Neural crest cell (in vitro differentiated cells): ENCODE measurements around the gene CNTN5. TPM values are rescaled to one million over a fixed set of nuclear protein-coding genes. Genes with fewer than 3 reads are reported as not detected.
A peak's percentile ranks its signal among the peaks of the same experiment; 100 is the strongest.

Source experiments
- DNase-seq: peaks from one replicate; pipeline ENCODE4 v3.0.0; 2021; ENCODE audit warnings: low read depth, mixed read lengths, low spot score
- H3K27ac Mint-ChIP-seq: one replicate; pipeline ENCODE4 v1.8.0; 2021; ENCODE audit warnings: mild to moderate bottlenecking, mixed read lengths; ENCODE audit not compliant: unreplicated experiment
- H3K27me3 Mint-ChIP-seq: 2 replicates; pipeline ENCODE4 v1.8.0; 2021; ENCODE audit warnings: low read depth, mild to moderate bottlenecking, mixed read lengths
- H3K36me3 Mint-ChIP-seq: 2 replicates; pipeline ENCODE4 v1.8.0; 2021; ENCODE audit warnings: low read depth, mild to moderate bottlenecking, mixed read lengths
- H3K4me1 Mint-ChIP-seq: 2 replicates; pipeline ENCODE4 v1.8.0; 2021; ENCODE audit warnings: mixed read lengths
- H3K4me3 Mint-ChIP-seq: one replicate; pipeline ENCODE4 v1.8.0; 2021; ENCODE audit warnings: mild to moderate bottlenecking, mixed read lengths
- H3K9me3 Mint-ChIP-seq: 2 replicates; pipeline ENCODE4 v1.8.0; 2021; ENCODE audit warnings: mixed read lengths
- total RNA-seq: library from RNA; stranded (reverse); gene quantifications from 2 replicates; pipeline ENCODE4 v1.2.1, GENCODE V29; 2021
- TF ChIP-seq, protein P1 (sequence below): fragments of 200-600 bp; sonication (generic); conservative IDR thresholded peaks from 2 replicates; pipeline ENCODE4 v1.5.0; 2021; ENCODE audit warnings: antibody characterized with exemption, mild to moderate bottlenecking

Gene CNTN5
- total RNA-seq, 1 donor from 2014 or later, result not detected

DNA sequence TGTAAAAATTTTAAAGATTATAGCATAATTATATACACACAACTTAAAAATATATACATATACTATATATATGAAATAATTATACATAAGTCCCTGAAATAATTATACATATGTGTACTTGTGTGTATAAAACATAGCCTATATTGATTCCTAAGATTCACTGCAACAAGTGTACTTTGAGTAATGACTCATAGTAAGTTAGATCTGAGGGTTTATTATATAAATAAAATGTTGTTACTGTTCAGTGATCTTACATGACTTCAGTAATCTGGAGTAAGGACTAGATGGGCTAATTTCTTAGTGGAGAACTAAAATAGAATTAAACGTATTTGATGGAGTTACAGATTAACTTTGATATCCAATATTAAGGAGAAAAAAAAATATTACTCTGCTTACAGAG, 350.5 kb downstream of the CNTN5 start:
- peaks cover 19% of the 10 kb centered on the region for H3K4me1 Mint-ChIP-seq

DNA sequence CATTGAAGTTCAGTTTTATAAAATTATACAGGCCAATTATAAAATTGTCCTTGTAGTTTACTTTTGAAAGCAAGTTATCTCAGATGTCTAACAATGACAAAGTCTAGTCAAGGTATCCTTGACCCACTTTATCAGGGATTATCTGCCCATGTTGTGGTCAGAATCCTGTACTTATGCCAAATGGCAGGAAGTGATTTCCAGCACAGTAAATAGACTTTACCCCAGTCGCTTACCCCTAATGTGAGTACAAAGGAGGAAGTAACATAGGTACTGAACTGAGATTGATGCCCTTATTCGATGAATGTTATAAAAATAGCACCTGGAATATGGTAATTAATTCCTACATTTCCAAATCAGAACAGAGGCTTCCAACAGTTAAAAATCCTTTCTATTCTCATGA, 355.7 kb downstream of the CNTN5 start:
- H3K9me3 Mint-ChIP-seq, result peaks cover 3% of the 10 kb centered on the region
- no peaks in the 10 kb centered on the region for H3K27me3 Mint-ChIP-seq
- TF ChIP-seq, protein P1, sequence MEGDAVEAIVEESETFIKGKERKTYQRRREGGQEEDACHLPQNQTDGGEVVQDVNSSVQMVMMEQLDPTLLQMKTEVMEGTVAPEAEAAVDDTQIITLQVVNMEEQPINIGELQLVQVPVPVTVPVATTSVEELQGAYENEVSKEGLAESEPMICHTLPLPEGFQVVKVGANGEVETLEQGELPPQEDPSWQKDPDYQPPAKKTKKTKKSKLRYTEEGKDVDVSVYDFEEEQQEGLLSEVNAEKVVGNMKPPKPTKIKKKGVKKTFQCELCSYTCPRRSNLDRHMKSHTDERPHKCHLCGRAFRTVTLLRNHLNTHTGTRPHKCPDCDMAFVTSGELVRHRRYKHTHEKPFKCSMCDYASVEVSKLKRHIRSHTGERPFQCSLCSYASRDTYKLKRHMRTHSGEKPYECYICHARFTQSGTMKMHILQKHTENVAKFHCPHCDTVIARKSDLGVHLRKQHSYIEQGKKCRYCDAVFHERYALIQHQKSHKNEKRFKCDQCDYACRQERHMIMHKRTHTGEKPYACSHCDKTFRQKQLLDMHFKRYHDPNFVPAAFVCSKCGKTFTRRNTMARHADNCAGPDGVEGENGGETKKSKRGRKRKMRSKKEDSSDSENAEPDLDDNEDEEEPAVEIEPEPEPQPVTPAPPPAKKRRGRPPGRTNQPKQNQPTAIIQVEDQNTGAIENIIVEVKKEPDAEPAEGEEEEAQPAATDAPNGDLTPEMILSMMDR, result no peak
- no peak overlapping the region for H3K27ac Mint-ChIP-seq
- H3K4me1 Mint-ChIP-seq, result peaks cover 5% of the 10 kb centered on the region
- no peaks in the 10 kb centered on the region for H3K36me3 Mint-ChIP-seq
- no peak overlapping the region for H3K4me3 Mint-ChIP-seq
- DNase-seq, result no peak

More for the DNA sequence above, 350.5 kb downstream of the CNTN5 start:
- H3K36me3 Mint-ChIP-seq, result no peaks in the 10 kb centered on the region
- DNase-seq, result no peak
- no peaks in the 10 kb centered on the region for H3K27me3 Mint-ChIP-seq
- H3K27ac Mint-ChIP-seq, result no peak overlapping the region
- TF ChIP-seq, protein P1, result no peak
- no peak overlapping the region for H3K4me3 Mint-ChIP-seq
- peaks cover 3% of the 10 kb centered on the region for H3K9me3 Mint-ChIP-seq

DNA sequence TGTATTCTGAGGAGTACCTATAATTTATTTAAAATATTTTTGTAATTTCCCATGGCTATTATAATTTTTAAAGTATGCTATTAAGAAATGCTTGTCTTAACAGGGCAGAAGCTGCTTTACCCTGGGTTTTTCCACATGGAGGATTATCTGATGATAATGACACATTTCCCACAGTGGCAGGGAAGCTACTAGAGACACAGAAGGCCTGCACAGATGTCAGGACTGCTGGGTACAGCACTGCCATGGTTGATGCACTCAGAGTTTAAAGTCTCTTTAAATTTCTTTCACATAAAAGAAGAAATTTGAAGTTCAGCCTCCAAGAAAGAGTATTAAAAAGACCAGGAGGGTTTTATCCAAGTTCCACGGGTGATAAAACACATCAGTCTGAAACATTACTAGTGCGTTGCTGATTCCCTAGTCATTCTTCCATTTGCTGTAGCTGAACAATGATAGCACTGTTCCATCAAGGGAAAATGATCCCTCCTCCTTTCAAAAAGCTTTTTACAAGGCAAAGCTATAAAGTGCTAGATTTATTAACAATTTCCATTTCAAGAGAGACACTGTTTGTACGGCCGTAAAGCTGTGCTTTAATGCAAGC, 363.0 kb downstream of the CNTN5 start:
- TF ChIP-seq, protein P1, result no peak
- no peaks in the 10 kb centered on the region for H3K36me3 Mint-ChIP-seq
- no peak for DNase-seq
- H3K4me1 Mint-ChIP-seq, result peaks cover 27% of the 10 kb centered on the region
- no peak overlapping the region for H3K4me3 Mint-ChIP-seq
- H3K27ac Mint-ChIP-seq, result peak overlapping the region; percentile 50
- H3K27me3 Mint-ChIP-seq, result no peaks in the 10 kb centered on the region
- no peaks in the 10 kb centered on the region for H3K9me3 Mint-ChIP-seq

DNA sequence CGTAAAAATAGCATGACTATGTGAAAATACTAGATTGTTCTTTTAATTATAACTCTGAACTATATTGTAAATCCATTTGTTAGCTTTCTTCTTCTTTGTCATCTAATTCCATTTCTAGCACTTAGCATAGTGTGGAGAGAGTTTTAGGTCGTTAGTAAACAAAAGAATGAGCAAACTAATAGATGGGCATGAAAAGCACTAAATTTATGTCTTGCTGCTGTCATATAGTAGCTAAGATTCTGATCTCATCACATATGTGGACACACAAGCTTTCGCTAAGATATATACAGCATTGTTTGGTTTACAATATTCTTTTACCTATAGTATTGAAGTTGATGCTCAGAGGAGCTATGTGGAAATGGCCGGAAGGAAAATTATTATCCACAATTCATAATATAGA, 370.5 kb downstream of the CNTN5 start:
- Mint-ChIP-seq H3K27ac (no peak overlapping the region), H3K4me3 (no peak overlapping the region), H3K4me1 (no peaks in the 10 kb centered on the region), H3K36me3 (no peaks in the 10 kb centered on the region), H3K27me3 (no peaks in the 10 kb centered on the region), H3K9me3 (peaks cover 3% of the 10 kb centered on the region)
- TF ChIP-seq, protein P1, result no peak
- DNase-seq, result no peak

DNA sequence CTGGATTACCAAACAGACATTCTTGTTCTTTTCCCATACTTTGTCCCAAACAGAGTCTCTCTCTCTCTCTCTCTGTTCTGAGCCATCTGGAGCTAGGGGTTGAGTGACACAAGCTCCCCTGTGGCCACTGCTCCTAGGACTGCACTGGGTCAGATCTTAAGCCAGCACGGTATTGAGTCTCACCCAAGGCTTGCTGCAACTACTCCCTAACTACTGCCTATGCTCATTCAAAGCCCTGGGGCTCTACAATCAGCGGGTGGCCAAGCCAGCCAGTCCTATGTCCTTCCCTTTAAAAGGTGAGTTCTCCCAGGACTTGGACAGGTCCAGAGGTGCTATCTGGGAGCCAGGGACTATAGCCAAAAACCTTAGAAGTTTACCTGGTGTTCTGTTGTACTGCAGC, 385.6 kb downstream of the CNTN5 start:
- Mint-ChIP-seq H3K27me3 (no peaks in the 10 kb centered on the region), H3K4me1 (no peaks in the 10 kb centered on the region), H3K9me3 (no peaks in the 10 kb centered on the region), H3K36me3 (no peaks in the 10 kb centered on the region), H3K27ac (no peak overlapping the region), H3K4me3 (no peak overlapping the region)
- TF ChIP-seq, protein P1, result no peak
- DNase-seq, result no peak
